Loucy (cell line): Measurements from ENCODE around the gene C3AR1.

Experiments used
- CTCF ChIP-seq: fragments of 200-600 bp; sonication (generic); conservative IDR thresholded peaks from 2 replicates; pipeline ENCODE4 v1.5.1; 2014; ENCODE audit warnings: mild to moderate bottlenecking, antibody characterized with exemption, low read length
- EZH2phosphoT487 ChIP-seq: fragments of 200-600 bp; IDR thresholded peaks from 2 replicates; pipeline ENCODE4 v1.6.1; 2018; ENCODE audit warnings: antibody characterized with exemption, mild to moderate bottlenecking, moderate library complexity, borderline replicate concordance

GRCh38 chr12:8058506-8058905 lies 7.7 kb downstream of the C3AR1 start:
- TF ChIP-seq CTCF: no peak
- no peak for TF ChIP-seq EZH2phosphoT487
